ENCODE measurements around the gene ST8SIA3.
"Not testable (repeated sequence)": the region's sequence is repeated elsewhere in the genome, so short reads cannot be mapped to it uniquely, and the experiment has no call there.

Gene ST8SIA3

DNA sequence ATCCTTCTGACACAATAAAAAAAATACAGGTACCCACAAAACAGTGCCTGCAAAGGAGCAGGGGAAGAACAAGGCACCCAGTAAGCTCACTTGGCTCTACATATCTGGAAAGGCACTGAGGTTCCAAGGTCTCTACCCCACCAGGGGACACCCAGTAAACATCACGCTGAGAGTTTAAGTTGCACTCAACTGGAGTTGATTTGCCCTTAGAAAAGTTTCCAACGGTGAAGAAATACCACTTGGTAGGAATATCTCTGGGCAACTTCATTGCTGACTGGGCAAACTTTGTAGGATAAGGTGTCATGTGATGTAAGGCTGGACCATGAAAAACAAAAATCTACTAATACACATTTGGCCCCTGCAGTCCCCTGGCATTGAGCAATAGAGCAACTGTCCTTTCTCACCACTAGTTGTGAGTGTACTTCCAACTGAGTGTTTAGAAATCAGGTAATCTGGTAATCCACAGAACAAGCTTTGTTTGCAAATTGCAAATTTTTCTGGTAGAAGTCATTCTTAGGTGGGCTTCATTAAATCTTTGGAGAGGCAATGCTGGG is 14.2 kb downstream of the ST8SIA3 start:
- DNase-seq = no peak

DNA sequence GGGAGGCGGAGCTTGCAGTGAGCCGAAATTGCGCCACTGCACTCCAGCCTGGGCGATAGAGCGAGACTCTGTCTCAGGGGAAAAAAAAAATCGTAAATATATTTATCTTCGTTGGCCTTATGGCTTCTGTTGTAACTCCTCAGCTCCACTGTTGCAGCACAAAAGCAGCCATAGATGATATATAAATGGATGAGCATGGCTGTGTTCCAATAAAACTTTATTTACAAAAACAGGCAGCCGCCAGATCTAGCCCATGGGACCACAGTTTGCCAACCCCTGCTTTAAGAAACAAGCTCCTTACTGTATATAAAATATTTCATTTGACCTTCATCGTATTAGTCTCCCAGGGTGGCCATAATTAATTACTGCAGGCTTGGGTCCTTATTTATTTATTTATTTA is 20.1 kb downstream of the ST8SIA3 start:
- DNase-seq = no peak

DNA sequence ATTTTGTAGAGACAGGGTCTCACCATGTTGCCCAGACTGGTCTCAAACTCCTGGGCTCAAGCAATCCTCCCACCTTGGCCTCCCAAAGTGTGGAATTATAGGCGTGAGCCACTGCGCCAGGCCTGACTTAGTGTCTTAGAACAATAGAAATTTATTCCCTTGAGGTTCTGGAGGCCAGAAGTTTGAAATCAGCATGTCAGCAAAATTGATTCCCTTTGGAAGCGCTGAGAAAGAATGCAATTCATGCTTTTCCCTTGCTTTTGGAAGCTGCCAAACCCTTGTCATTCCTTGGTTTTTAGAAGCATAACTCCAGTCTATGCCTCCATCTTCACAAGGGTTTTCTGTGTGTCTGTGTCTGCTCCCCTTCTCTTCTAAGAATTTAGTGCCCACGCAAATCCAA is 20.7 kb downstream of the ST8SIA3 start:
- DNase-seq = no peak

DNA sequence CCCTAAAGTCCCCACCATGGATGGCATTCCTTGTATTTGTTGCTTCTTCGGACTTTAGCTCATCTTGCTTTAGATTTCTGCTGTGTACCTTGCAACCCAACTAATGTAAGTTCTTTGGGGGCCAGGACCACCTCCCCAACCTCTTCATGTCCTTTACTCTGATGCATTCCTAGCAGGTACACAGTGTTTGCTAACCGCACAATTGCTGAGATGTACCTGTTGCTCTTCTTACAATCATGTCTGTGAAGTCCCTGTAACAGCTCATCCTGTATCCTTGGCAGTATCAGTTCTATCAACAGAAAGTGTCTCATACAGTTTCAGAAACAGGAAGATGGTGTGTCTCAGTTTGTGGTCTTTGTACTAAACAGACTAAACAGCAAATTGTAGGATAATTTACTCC is 24.1 kb downstream of the ST8SIA3 start:
- no peak for DNase-seq

DNA sequence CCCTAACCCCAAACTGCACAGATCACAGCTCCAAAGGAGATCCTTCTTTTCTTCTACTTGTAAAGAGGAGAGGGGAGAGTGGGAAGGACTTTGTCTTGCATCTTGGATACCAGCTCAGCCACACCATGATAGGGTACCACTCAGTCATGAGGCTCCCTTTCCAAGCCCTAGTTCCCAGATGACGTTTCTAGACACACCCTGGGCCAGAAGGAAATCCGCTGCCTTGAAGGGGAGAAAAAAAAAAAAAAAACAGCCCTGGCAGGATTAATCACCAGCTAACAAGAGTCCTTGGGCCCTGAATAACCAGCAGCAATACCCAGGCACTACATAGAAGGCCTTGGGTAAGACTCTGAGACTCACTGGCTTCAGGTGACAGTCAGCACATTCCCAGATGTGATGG is 36.9 kb downstream of the ST8SIA3 start:
- DNase-seq = no peak

DNA sequence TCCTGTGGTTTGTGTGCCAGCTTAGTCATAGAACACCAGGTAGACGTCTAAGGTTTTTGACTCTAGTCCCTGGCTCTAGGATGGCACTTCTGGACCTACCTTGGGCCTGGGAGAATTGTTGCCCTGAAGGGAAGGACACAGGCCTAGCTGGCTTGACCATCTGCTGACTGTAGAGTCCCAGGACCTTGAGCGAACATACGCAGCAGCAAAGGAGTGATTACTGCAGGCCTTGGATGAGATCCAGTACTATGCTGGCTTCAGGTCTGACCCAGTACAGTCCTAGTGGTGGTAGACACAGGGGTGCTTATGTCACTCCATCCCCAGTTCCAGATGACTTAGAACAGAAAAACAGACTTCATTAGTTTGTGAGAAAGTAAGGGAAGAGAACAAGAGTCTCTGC is 37.7 kb downstream of the ST8SIA3 start:
- no peak for DNase-seq

DNA sequence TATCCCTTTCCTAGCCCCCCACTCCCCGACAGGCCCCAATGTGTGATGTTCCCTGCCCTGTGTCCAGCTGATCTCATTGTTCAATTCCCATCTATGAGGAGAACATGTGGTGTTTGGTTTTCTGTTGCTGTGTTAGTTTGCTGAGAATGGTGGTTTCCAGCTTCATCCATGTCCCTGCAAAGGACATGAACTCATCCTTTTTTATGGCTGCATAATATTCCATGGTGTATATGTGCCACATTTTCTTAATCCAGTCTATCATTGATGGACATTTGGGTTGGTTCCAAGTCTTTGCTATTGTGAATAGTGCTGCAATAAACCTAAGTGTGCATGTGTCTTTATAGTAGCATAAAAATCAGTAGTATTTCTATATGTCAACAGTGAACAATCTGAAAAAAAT is 42.4 kb downstream of the ST8SIA3 start:
- DNase-seq = not testable (repeated sequence)

DNA sequence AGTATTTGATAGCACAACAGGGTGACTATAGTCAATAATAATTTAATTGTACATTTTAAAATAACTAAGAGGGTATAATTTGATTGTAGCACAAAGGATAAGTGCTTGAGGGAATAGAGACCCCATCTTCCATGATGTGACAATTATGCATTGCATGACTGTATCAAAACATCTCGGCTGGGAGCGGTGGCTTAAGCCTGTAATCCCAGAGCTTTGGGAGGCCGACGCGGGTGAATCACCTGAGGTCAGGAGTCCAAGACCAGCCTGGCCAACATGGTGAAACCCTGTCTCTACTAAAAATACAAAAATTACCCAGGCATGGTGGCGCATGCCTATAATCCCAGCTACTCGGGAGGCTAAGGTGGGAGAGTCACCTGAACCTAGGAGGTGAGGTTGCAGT is 44.5 kb downstream of the ST8SIA3 start:
- DNase-seq = not testable (repeated sequence)

DNA sequence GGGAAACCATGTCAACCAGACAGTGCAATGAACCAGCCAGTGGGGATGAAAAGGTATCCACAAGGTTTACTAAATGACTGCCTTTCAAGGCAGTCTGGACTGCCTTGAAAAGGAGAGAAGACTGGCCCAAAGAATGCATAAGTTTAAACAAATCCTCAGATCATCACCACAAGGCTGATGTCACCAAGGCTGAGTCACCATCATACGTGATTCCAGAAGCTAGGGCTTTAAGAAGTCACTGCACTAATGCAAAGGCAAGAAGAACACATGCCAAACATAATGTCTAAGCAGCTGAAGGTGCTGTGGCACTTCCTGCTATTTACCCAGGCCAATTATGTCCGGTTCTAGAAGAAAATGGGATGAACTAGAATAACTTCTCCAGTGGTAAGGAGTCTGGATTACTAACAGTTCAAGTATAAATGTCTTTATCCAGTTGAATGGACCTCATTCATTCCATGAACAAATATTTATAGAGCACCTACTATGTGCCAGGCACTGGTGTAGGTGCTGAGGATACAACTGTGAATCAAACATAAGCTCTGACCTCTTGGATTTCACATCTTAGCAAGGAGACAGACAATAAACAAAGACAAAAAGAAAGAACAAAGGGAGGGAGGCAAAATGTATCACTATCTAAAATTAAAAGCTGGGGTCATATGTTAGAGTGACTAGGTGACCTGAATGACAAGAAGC is 45.2 kb downstream of the ST8SIA3 start:
- DNase-seq = peak; percentile 54

DNA sequence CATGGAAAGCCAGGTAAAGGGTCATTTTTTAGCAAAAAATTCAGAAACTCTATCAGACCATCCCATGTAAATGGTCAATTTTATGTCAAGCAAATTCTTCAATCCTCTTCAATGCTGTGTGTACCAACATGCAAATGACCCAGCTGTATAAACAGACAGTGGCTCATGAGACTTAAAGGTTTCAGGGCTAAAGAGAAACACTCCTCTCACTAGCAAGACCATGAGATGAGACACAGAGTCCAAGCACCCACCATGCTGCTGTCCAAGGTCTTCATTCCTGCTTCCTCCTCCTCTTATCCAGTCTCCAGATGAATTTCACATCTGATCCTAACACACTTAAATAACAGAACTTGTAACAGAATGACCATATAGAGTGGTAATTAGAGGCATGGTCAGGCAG is 52.0 kb downstream of the ST8SIA3 start:
- no peak for DNase-seq

DNA sequence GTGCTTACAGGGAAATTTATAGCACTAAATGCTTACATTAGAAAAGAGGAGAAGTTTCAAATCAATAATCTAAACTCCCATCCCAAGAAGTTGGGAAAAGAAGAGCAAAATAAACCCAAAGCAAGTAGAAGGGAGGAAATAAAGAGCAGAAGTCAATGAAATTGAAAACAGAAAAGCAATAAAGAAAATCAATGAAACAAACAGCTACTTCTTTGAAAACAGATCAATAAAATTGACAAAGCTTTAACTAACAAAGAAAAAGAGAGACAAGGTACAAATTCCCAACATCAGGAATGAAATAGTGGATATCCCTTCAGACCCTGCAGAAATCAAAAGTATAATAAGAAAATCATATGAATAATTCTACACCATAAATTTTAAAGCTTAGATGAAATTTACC is 57.3 kb downstream of the ST8SIA3 start:
- DNase-seq = no peak

DNA sequence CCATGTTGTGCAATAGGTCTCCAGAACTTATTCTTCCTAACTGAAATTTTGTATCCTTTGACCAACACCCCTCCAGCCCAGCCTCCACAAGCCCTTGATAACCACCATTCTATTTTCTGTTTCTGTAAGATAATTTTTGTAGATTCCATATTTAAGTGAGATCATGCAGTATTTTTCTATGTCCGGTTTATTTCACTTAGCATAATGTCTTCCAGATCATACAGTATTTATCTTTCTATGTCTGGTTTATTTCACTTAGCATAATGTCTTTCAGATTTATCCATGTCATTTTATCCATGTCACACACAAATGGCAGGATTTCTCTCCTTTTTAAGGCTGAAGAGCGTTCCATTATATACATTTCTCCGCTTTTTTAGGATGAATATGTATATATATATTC is 58.4 kb downstream of the ST8SIA3 start:
- DNase-seq = no peak

DNA sequence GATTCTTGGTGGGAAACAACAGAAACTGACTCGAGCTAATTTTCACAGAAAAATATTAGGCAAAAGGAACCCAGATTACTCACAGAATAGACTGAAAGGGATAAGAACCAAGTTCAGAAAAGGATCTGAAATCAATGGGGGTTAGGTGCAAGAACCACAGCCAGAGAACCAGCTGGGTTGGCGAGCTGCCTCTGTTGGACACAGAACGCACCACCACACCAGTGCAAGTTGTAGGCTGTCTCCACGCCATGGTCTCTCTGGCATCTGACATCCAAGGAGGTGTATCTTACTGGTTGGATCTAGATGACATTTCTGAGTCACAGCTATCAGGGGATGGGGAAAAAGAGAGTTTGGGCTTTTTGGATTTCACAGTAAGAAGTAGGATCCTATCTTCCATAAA is 64.2 kb downstream of the ST8SIA3 start:
- no peak for DNase-seq

All from fibroblast of skin of right biceps (primary cell).